Measurements from ENCODE around the gene SLC16A4. TPM values are rescaled to one million over a fixed set of nuclear protein-coding genes. Genes with fewer than 3 reads are reported as not detected.

SLC16A4 gene
- total RNA-seq, 1 donor from 2014 or later = 4.4 TPM

GRCh38 chr1:110390096-110390495 lies 730 bp downstream of the SLC16A4 start:
- H3K4me3 Mint-ChIP-seq (ENCODE audit: unreplicated experiment) = peak overlapping the region; percentile 50
- H3K4me1 Mint-ChIP-seq (ENCODE audit: low read depth, unreplicated experiment) = peaks cover 20% of the 10 kb centered on the region
- H3K27me3 Mint-ChIP-seq (ENCODE audit: unreplicated experiment) = no peaks in the 10 kb centered on the region
- TF ChIP-seq CTCF (IDR thresholded peaks at IDR 0.05; ENCODE audit: partially characterized antibody, unreplicated experiment) = no peak
- H3K27ac Mint-ChIP-seq (ENCODE audit: unreplicated experiment) = peak overlapping the region; percentile 97
- H3K36me3 Mint-ChIP-seq (ENCODE audit: unreplicated experiment) = no peaks in the 10 kb centered on the region
- H3K9me3 Mint-ChIP-seq (ENCODE audit: unreplicated experiment) = no peaks in the 10 kb centered on the region
- no peak for DNase-seq

- no peak for TF ChIP-seq CTCF (IDR thresholded peaks at IDR 0.05; ENCODE audit: partially characterized antibody, unreplicated experiment)
- no peak for DNase-seq
- peaks cover 20% of the 10 kb centered on the region for H3K4me1 Mint-ChIP-seq (ENCODE audit: low read depth, unreplicated experiment)
- no peaks in the 10 kb centered on the region for H3K36me3 Mint-ChIP-seq (ENCODE audit: unreplicated experiment)
- H3K27me3 Mint-ChIP-seq (ENCODE audit: unreplicated experiment) = no peaks in the 10 kb centered on the region
- no peak overlapping the region for H3K27ac Mint-ChIP-seq (ENCODE audit: unreplicated experiment)
- no peak overlapping the region for H3K4me3 Mint-ChIP-seq (ENCODE audit: unreplicated experiment)
- H3K9me3 Mint-ChIP-seq (ENCODE audit: unreplicated experiment) = no peaks in the 10 kb centered on the region
Observed at GRCh38 chr1:110387048-110387754, 3.6 kb downstream of the SLC16A4 start.

GRCh38 chr1:110385369-110385768 lies 5.5 kb downstream of the SLC16A4 start:
- Mint-ChIP-seq H3K4me3 (ENCODE audit: unreplicated experiment) (no peak overlapping the region), H3K36me3 (ENCODE audit: unreplicated experiment) (no peaks in the 10 kb centered on the region), H3K9me3 (ENCODE audit: unreplicated experiment) (no peaks in the 10 kb centered on the region), H3K27me3 (ENCODE audit: unreplicated experiment) (no peaks in the 10 kb centered on the region), H3K27ac (ENCODE audit: unreplicated experiment) (no peak overlapping the region), H3K4me1 (ENCODE audit: low read depth, unreplicated experiment) (peaks cover 8% of the 10 kb centered on the region)
- TF ChIP-seq CTCF (IDR thresholded peaks at IDR 0.05; ENCODE audit: partially characterized antibody, unreplicated experiment) = no peak
- DNase-seq = no peak

- TF ChIP-seq CTCF (IDR thresholded peaks at IDR 0.05; ENCODE audit: partially characterized antibody, unreplicated experiment) = no peak
- Mint-ChIP-seq H3K27ac (ENCODE audit: unreplicated experiment) (no peak overlapping the region), H3K9me3 (ENCODE audit: unreplicated experiment) (no peaks in the 10 kb centered on the region), H3K36me3 (ENCODE audit: unreplicated experiment) (no peaks in the 10 kb centered on the region), H3K4me3 (ENCODE audit: unreplicated experiment) (no peak overlapping the region), H3K27me3 (ENCODE audit: unreplicated experiment) (no peaks in the 10 kb centered on the region), H3K4me1 (ENCODE audit: low read depth, unreplicated experiment) (peaks cover 3% of the 10 kb centered on the region)
- DNase-seq = no peak
Observed at GRCh38 chr1:110384581-110385321, 6.1 kb downstream of the SLC16A4 start.

Data from glutamatergic neuron (in vitro differentiated cells).